Stimulated activated CD4-positive, alpha-beta T cell treated with anti-CD3 and anti-CD28 coated beads, Interleukin-4, amount 100 ng/mL, for 48 hours (primary cell): ENCODE results near the gene MAS1L.
A peak's percentile ranks its signal among the peaks of the same experiment; 100 is the strongest.

Experiments
- DNase-seq, 2 donors: peaks; one replicate each; pipeline ENCODE4 v3.0.0-alpha.2; 2020; ENCODE audit warnings: low read depth in 2 of 2

Gene MAS1L

GRCh38 chr6:29487660-29488059 lies at the start of gene MAS1L:
Gene MAS1L, minus strand, starts transcription at chr6:29487956. Its CDS starts 54 bp downstream, at chr6:29487902.
- DNase-seq, result no peak

- no peak for DNase-seq
Observed at GRCh38 chr6:29532320-29532951, 44.7 kb upstream of the MAS1L start.

GRCh38 chr6:29531668-29532067 lies 43.9 kb upstream of the MAS1L start:
- no peak for DNase-seq

GRCh38 chr6:29530671-29531310 lies 43.0 kb upstream of the MAS1L start:
- no peak for DNase-seq

GRCh38 chr6:29529956-29530355 lies 42.2 kb upstream of the MAS1L start:
- no peak for DNase-seq

- DNase-seq, result no peak
Observed at GRCh38 chr6:29528988-29529560, 41.3 kb upstream of the MAS1L start.

GRCh38 chr6:29528300-29528931 lies 40.7 kb upstream of the MAS1L start:
- no peak for DNase-seq

- no peak for DNase-seq
Observed at GRCh38 chr6:29527564-29527963, 39.8 kb upstream of the MAS1L start.

- DNase-seq, result no peak
Observed at GRCh38 chr6:29527126-29527525, 39.4 kb upstream of the MAS1L start.

- DNase-seq, result no peak
Observed at GRCh38 chr6:29525311-29525639, 37.5 kb upstream of the MAS1L start.

- no peak for DNase-seq
Observed at GRCh38 chr6:29524444-29525310, 36.9 kb upstream of the MAS1L start.

GRCh38 chr6:29524044-29524443 lies 36.3 kb upstream of the MAS1L start:
- DNase-seq, result no peak

GRCh38 chr6:29522227-29522626 lies 34.5 kb upstream of the MAS1L start:
- no peak for DNase-seq

- no peak for DNase-seq
Observed at GRCh38 chr6:29521006-29521680, 33.4 kb upstream of the MAS1L start.

GRCh38 chr6:29520232-29520631 lies 32.5 kb upstream of the MAS1L start:
- DNase-seq, result no peak

GRCh38 chr6:29519291-29520010 lies 31.7 kb upstream of the MAS1L start:
- DNase-seq, result no peak

GRCh38 chr6:29517728-29518440 lies 30.1 kb upstream of the MAS1L start:
- no peak for DNase-seq

- DNase-seq, result no peak
Observed at GRCh38 chr6:29517245-29517644, 29.5 kb upstream of the MAS1L start.

GRCh38 chr6:29516108-29516507 lies 28.4 kb upstream of the MAS1L start:
- DNase-seq, result peak in 1 of 2 donors; percentile 26

- DNase-seq, result no peak
Observed at GRCh38 chr6:29510746-29511300, 23.1 kb upstream of the MAS1L start.
